GM21723 (cell line): Measurements from ENCODE around the gene KRT75.

ENCODE experiments used
- ATAC-seq: cut with Tn5 transposase; IDR thresholded peaks from one replicate; pipeline ENCODE4 v1.9.1; 2021; ENCODE audit warnings: mild to moderate bottlenecking, moderate library complexity; ENCODE audit not compliant: unreplicated experiment

Gene KRT75

GRCh38 chr12:52440821-52441319 is 6.7 kb upstream of the KRT75 start:
- no peak for ATAC-seq

DNA sequence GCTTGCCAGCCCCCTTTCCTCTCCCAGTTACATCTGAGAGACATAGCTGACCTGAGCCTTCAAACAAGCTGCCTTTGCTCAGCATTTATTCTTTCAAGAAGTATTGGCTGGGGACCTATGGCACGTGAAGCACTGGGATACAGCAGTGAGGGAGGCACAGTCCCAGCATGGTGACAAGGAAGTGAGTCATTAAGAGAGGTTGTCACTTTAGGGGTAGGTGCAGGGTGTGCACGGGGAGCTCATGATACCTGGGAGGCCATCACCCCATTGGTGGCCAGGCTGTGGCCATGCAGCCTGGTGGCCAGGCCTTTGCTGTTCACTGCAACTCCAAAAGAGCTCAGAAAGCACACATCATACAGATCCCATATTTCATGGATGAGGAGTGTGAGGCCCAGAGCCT is 5.7 kb upstream of the KRT75 start:
- ATAC-seq, result no peak

- ATAC-seq, result no peak
These were observed 5.2 kb upstream of the KRT75 start for GRCh38 chr12:52439420-52439819.

GRCh38 chr12:52438305-52439301 is 4.4 kb upstream of the KRT75 start:
- no peak for ATAC-seq

DNA sequence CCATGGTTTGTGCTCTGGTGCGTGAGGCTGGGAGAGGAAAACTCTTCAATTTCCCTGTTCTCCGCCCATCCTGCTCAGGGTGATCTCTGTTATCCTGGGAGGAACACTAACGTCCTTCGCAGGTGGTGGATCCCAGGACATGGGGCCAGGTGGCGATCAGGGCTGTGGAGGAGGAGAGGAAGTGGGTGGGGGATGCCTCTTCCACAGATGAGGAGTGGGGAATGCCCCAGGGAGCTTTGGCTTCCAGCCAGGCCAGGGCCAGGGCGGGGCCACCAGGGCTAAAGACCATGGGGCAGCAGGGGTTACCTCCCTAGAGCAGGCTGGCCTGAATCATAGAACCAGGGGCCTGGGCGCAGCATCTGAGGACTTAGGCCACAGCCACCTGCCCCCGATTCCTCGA is 3.3 kb upstream of the KRT75 start:
- ATAC-seq, result no peak

- no peak for ATAC-seq
These were observed 2.8 kb upstream of the KRT75 start for GRCh38 chr12:52436828-52437474.

GRCh38 chr12:52436000-52436827 is 2.0 kb upstream of the KRT75 start:
- ATAC-seq, result no peak

DNA sequence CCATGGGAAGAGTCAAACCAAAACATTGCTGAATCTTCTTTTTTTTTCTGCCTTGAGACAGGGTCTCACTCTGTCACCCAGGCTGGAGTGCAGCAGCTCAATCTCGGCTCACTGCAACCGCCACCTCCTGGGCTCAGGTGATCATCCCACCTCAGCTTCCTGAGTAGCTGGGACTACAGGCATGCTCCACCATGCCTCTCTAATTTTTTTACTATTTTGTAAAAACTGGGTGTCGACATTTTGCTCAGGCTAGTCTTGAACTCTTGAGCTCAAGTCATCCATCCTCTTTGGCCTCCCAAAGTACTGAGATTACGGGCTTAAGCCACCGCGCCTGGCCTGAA is 1.5 kb upstream of the KRT75 start:
- no peak for ATAC-seq

DNA sequence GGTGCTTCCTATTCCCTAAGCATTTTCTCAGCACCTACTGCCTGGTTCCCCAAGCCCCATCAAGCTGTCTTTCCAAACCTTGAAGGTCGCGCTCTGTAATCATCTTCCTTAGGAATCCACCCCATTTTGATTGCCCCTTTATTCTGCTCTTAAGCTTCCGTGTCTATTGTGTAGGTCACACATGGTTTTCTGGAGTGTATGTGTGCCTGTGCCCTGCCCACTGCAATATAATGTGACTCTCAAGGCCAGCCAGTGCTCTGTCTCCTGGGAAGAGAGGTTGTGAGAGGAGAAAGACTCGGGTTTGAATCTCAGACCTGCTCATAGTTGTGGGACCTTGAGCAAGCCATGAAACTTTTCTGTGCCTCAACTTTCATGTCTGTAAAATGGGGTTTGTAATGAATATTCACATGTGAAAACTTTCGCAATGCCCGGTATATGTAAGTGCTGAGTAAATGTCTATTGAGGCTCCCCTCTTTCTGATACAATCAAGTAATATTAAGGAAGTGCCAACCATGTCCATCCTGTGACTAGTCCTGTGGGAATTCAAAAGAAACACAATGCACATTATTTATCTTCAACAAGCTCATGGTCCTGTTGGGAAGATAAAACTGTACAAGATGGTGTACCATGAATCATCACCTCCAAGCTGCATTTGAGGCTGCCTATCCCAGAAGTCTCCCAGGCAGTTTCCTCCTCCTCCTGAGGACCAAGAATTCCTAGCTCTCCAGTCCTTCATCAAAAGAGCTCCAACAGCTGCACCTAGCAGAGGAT is 774 bp upstream of the KRT75 start:
- ATAC-seq, result no peak

DNA sequence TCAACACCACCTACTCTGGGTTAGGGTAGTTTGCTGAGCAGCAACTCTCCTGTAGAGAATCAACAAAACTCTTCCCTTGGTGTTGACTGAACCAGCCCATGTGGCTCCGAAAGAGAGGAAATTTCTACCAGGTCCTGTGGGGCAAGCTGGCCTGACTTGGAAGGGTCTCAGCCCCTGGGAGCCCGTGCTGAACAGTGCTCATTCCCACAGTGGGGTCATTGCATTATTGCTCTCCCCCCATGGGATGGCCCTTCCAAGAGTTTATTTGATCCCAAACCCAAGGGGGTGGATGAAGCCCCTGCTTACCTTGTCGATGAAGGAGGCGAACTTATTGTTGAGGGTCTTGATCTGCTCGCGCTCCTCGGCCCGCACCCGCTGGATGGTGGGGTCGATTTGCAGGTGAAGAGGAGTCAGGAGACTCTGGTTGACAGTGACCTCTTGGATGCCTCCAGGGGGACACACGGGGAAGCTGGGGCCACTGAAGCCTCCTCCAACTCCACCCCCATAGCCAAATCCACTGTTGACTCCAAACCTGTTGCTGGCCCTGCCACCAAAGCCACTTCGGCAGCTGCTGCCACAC is 580 bp downstream of the KRT75 start:
- ATAC-seq, result no peak

GRCh38 chr12:52432559-52433207 is 1.5 kb downstream of the KRT75 start:
- no peak for ATAC-seq

GRCh38 chr12:52428121-52428520 is 6.0 kb downstream of the KRT75 start:
- no peak for ATAC-seq

GRCh38 chr12:52427083-52427482 is 7.1 kb downstream of the KRT75 start:
- no peak for ATAC-seq

GRCh38 chr12:52426034-52426433 is 8.1 kb downstream of the KRT75 start:
- ATAC-seq, result no peak

DNA sequence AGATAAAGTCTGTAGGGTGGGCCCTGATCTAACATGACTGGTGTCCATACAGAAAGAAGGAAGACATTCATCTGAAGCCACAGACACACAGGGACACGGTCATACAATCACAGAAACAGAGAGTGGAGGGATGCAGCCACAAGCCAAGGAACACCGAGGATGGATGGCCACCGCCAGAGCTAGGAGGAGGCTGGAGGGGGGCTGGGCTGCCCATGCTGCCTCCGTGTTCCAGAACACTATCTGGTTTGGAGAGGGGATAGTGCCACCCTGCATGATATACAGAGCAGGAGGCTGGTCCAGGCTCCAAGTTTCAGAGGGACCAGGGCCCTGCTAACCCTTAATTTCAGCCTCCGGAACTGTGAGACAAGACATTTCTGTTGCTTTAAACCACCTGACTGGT is 8.7 kb downstream of the KRT75 start:
- no peak for ATAC-seq

- no peak for ATAC-seq
These were observed 10.3 kb downstream of the KRT75 start for GRCh38 chr12:52423661-52424500.

GRCh38 chr12:52423035-52423434 is 11.1 kb downstream of the KRT75 start:
- ATAC-seq, result no peak

GRCh38 chr12:52419656-52420055 is 14.5 kb downstream of the KRT75 start:
- no peak for ATAC-seq
